OCI-LY7 (cell line): Measurements from ENCODE around the gene REC8. TPM values are rescaled to one million over a fixed set of nuclear protein-coding genes. Genes with fewer than 3 reads are reported as not detected.

Source experiments
- BruUV-seq: library from RNA; stranded (reverse); fragments of 400-500 nt; replicated peaks from 2 replicates; lab custom pipeline; 2021; lab: Mats Ljungman, UMichigan
- CTCF ChIA-PET: fragments of 300-600 bp; sonication (Branson Sonifier 250); formaldehyde crosslinking; loops from one replicate; lab custom pipeline; 2022; ENCODE audit warnings: antibody characterized with exemption; ENCODE audit not compliant: unreplicated experiment; lab: Charles Lee
- POLR2A ChIA-PET: fragments of 300-600 bp; sonication (Branson Sonifier 250); formaldehyde crosslinking; loops from one replicate; lab custom pipeline; 2022; ENCODE audit warnings: antibody characterized with exemption; lab: Charles Lee
- DNase-seq: peaks from one replicate; pipeline ENCODE4 v3.0.0-alpha.2; 2015; ENCODE audit warnings: low spot score
- H2AFZ ChIP-seq: fragments of 200-600 bp; sonication (generic), shearing (Covaris generic); 2 replicates; pipeline ENCODE4 v1.6.1; 2014; ENCODE audit warnings: mild to moderate bottlenecking, antibody characterized with exemption, low read length, moderate library complexity
- H3K27ac ChIP-seq: fragments of 200-600 bp; sonication (generic); 2 replicates; pipeline ENCODE4 v1.5.1; 2014; ENCODE audit warnings: mixed run types, low read depth, mild to moderate bottlenecking, moderate library complexity, low read length, inconsistent platforms; ENCODE audit not compliant: poor library complexity, severe bottlenecking
- H3K36me3 ChIP-seq: fragments of 200-600 bp; sonication (generic); 2 replicates; pipeline ENCODE4 v1.6.1; 2014; ENCODE audit warnings: mild to moderate bottlenecking, antibody characterized with exemption, low read length, moderate library complexity, mixed read lengths; ENCODE audit not compliant: insufficient read depth
- H3K4me1 ChIP-seq: fragments of 200-600 bp; sonication (generic); 2 replicates; pipeline ENCODE4 v1.5.1; 2014; ENCODE audit warnings: mild to moderate bottlenecking, low read length; ENCODE audit not compliant: insufficient read depth, poor library complexity, severe bottlenecking
- H3K4me2 ChIP-seq: fragments of 200-600 bp; sonication (generic); 2 replicates; pipeline ENCODE4 v1.6.1; 2014; ENCODE audit warnings: mild to moderate bottlenecking, low read length
- H3K4me3 ChIP-seq: fragments of 200-600 bp; sonication (generic); 2 replicates; pipeline ENCODE4 v1.5.1; 2014; ENCODE audit warnings: mild to moderate bottlenecking, low read depth, low read length; ENCODE audit not compliant: poor library complexity, severe bottlenecking
- H3K79me2 ChIP-seq: fragments of 200-600 bp; sonication (generic); 2 replicates; pipeline ENCODE4 v1.6.1; 2016; ENCODE audit warnings: low read depth, mild to moderate bottlenecking, low read length, moderate library complexity, mixed read lengths; ENCODE audit not compliant: insufficient read depth
- H3K9me2 ChIP-seq: fragments of 200-600 bp; sonication (generic); 2 replicates; pipeline ENCODE4 v1.6.1; 2016; ENCODE audit warnings: mild to moderate bottlenecking, low read length, mixed read lengths; ENCODE audit not compliant: insufficient read depth
- H3K9me3 ChIP-seq: fragments of 200-600 bp; sonication (generic); 2 replicates; pipeline ENCODE4 v1.6.1; 2014; ENCODE audit warnings: mild to moderate bottlenecking, mixed run types, low read length, mixed read lengths
- H4K20me1 ChIP-seq: fragments of 200-600 bp; sonication (generic); 2 replicates; pipeline ENCODE4 v1.6.1; 2014; ENCODE audit warnings: mild to moderate bottlenecking, antibody characterized with exemption, low read length, moderate library complexity, mixed read lengths; ENCODE audit not compliant: insufficient read depth
- CTCF ChIP-seq: fragments of 200-600 bp; sonication (generic); conservative IDR thresholded peaks from 2 replicates; pipeline ENCODE4 v1.5.1; 2014; ENCODE audit warnings: mild to moderate bottlenecking, antibody characterized with exemption, low read length, moderate library complexity, mixed read lengths
- EZH2phosphoT487 ChIP-seq: fragments of 200-600 bp; sonication (generic); IDR thresholded peaks from 2 replicates; pipeline ENCODE4 v1.6.1; 2018; ENCODE audit warnings: low read depth, borderline replicate concordance, mild to moderate bottlenecking, mixed run types, antibody characterized with exemption, low read length, moderate library complexity, mixed read lengths
- intact Hi-C: fragments of 100-400 bp; cut with micrococcal nuclease; formaldehyde crosslinking; loops from one replicate; pipeline ENCODE4 v1.10.0; 2022; ENCODE audit not compliant: unreplicated experiment
- total RNA-seq, 2 experiments: library from RNA; depleted of rRNA in 1 of 2; stranded (reverse); fragments of >200 nt in 1 of 2; shearing (Covaris generic) in 1 of 2; gene quantifications; 2 replicates each; pipeline ENCODE4 v1.2.3, GENCODE V29; 2014 to 2022

The REC8 gene
- total RNA-seq, 2 experiments from 2014 or later = 9.8 to 14.2 TPM

DNA sequence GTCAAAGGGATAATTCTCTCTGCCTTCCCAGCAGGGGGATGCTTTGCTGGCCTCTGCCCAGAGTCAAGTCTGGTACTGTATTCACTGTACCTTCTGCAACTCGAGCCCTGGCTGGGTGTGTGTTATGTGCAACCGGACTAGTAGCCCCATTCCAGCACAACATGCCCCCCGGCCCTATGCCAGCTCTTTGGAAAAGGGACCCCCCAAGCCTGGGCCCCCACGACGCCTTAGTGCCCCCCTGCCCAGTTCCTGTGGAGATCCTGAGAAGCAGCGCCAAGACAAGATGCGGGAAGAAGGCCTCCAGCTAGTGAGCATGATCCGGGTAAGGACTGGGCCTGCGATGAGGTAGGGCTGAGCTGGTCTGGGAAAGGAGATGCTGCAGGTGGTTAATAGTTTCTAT lies 21.3 kb upstream of the REC8 start:
- ChIA-PET POLR2A (interaction anchor here (0.6 to 1.1 kb wide), 2 partner anchors 55 to 829 kb away, joined by 3 to 4 read pairs; partner anchors contain the start of gene PABPN1), CTCF (interaction anchor here (2.2 kb wide), 1 partner anchor 11 kb away, joined by 6 read pairs; the partner anchor contains the start of gene IRF9)
- BruUV-seq = no TSS peak
- Histone ChIP-seq H3K4me1 (peaks cover 11% of the 10 kb centered on the region), H3K9me2 (no peaks in the 10 kb centered on the region), H3K9me3 (no peaks in the 10 kb centered on the region), H3K27ac (no peak overlapping the region), H3K79me2 (peaks cover 14% of the 10 kb centered on the region; the same call in 1 of the 2 replicates), H3K4me2 (no peak overlapping the region), H3K36me3 (peaks cover 51% of the 10 kb centered on the region), H2AFZ (no peak overlapping the region), H4K20me1 (no peaks in the 10 kb centered on the region), H3K4me3 (no peak overlapping the region)
- DNase-seq = no peak
- intact Hi-C loops = no loop called here
- TF ChIP-seq CTCF (no peak), EZH2phosphoT487 (no peak)

DNA sequence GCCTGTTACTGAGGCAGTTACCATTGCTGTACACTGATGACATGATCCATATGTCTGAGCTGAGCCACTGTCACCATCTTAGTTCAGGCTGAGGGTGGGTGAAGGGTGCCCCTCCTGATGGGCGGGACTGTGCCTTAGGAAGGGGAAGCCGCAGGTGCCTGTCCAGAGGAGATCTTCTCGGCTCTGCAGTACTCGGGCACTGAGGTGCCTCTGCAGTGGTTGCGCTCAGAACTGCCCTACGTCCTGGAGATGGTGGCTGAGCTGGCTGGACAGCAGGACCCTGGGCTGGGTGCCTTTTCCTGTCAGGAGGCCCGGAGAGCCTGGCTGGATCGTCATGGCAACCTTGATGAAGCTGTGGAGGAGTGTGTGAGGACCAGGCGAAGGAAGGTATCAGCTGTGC lies 20.9 kb upstream of the REC8 start:
- TF ChIP-seq EZH2phosphoT487 = no peak
- no peak for TF ChIP-seq CTCF
- ChIA-PET CTCF (interaction anchor here (2.2 kb wide), 1 partner anchor 10 kb away, joined by 6 read pairs; the partner anchor contains the start of gene IRF9), POLR2A (interaction anchor here (0.6 to 0.8 kb wide), 3 partner anchors 24 to 830 kb away, joined by 4 read pairs; partner anchors contain the start of genes DCAF11, NRL and PABPN1)
- no TSS peak for BruUV-seq
- peaks cover 10% of the 10 kb centered on the region; the same call in 1 of the 2 replicates for H3K79me2 ChIP-seq
- no peak overlapping the region for H3K27ac ChIP-seq
- H3K4me1 ChIP-seq = peaks cover 8% of the 10 kb centered on the region
- no peak overlapping the region for H2AFZ ChIP-seq
- intact Hi-C loops = no loop called here
- H4K20me1 ChIP-seq = no peaks in the 10 kb centered on the region
- no peak for DNase-seq
- no peak overlapping the region for H3K4me3 ChIP-seq
- H3K9me2 ChIP-seq = no peaks in the 10 kb centered on the region
- no peak overlapping the region for H3K4me2 ChIP-seq
- H3K9me3 ChIP-seq = no peaks in the 10 kb centered on the region
- peaks cover 56% of the 10 kb centered on the region for H3K36me3 ChIP-seq

DNA sequence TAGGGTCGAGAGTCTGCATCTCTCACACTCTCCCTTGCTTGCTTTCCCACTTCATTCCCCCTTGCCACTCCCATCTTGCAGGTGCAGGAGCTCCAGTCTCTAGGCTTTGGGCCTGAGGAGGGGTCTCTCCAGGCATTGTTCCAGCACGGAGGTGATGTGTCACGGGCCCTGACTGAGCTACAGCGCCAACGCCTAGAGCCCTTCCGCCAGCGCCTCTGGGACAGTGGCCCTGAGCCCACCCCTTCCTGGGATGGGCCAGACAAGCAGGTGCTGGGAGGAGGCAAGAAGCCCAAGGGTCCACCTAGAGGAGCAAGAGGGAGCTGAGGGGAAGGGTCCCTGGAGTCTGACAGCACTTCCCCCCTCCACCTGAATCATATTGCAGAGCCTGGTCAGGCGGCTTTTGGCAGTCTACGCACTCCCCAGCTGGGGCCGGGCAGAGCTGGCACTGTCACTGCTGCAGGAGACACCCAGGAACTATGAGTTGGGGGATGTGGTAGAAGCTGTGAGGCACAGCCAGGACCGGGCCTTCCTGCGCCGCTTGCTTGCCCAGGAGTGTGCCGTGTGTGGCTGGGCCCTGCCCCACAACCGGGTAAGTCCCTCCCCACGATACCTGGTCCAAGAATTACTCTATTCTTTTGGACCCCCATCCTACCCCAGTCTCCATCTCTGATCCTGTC lies 20.3 kb upstream of the REC8 start:
- Histone ChIP-seq H3K27ac (no peak overlapping the region), H3K79me2 (peaks cover 7% of the 10 kb centered on the region; the same call in 1 of the 2 replicates), H2AFZ (no peak overlapping the region), H3K36me3 (peaks cover 59% of the 10 kb centered on the region), H3K9me2 (no peaks in the 10 kb centered on the region), H3K9me3 (no peaks in the 10 kb centered on the region), H4K20me1 (no peaks in the 10 kb centered on the region), H3K4me2 (no peak overlapping the region), H3K4me3 (no peak overlapping the region), H3K4me1 (peaks cover 8% of the 10 kb centered on the region)
- no TSS peak for BruUV-seq
- no peak for DNase-seq
- POLR2A ChIA-PET = interaction anchor here (0.8 kb wide), 2 partner anchors 24 to 37 kb away, joined by 4 read pairs; partner anchors contain the start of genes DCAF11 and NRL
- CTCF ChIA-PET = interaction anchor here (2.2 kb wide), 1 partner anchor 10 kb away, joined by 6 read pairs; the partner anchor contains the start of gene IRF9
- intact Hi-C loops = no loop called here
- no peak for TF ChIP-seq CTCF
- TF ChIP-seq EZH2phosphoT487 = no peak
